Measurements from ENCODE around the gene PRUNE1. TPM values are rescaled to one million over a fixed set of nuclear protein-coding genes. Genes with fewer than 3 reads are reported as not detected.

The PRUNE1 gene
- total RNA-seq, 1 experiment from 2014 or later: 19.3 TPM

DNA sequence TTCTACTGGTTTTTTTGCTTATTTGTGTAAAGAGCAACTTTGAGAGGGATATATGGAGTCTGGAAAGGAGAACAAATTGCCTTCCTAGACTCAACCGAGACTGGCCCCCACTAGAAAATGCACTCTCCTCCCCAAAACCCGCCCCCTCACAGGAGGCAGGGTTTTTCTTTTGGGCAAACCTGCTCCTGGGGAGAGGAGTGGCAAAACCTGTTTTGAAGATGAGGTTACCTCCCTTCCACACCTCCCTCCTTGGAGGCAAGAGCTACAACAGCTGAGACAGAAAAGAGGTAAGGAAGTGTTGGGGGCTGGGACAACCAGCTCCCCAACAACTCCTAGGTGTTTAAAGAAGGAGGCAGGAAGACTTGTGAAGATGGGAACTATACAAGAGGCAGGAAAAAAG, 28.1 kb downstream of the PRUNE1 start, which contains the start of gene BNIPL:
Gene BNIPL (plus strand): TSS at position 231 of the 400 bp plus-strand sequence. CDS start 140 bp downstream, at position 371.
- H3K36me3 ChIP-seq (ENCODE audit: insufficient read depth, low read length, poor library complexity, severe bottlenecking): peaks cover 11% of the 10 kb centered on the region
- ChIA-PET CTCF (no interaction called here), POLR2A (ENCODE audit: low non-redundant PET) (no interaction called here)
- H3K4me3 ChIP-seq (ENCODE audit: low read depth, low read length, poor library complexity, severe bottlenecking): no peak within 1 kb of the TSS
- H3K27me3 ChIP-seq (replicated peaks; ENCODE audit: insufficient read depth, low read depth, low read length, poor library complexity): no peaks in the 10 kb centered on the region
- H3K27ac ChIP-seq (ENCODE audit: low read depth, low read length, poor library complexity, severe bottlenecking): no peak within 1 kb of the TSS
- DNase-seq (ENCODE audit: low spot score): no peak
- no peaks in the 10 kb centered on the region for H3K9me3 ChIP-seq (ENCODE audit: low read depth, low read length, poor library complexity, severe bottlenecking)
- no peak for TF ChIP-seq EZH2 (IDR thresholded peaks at IDR 0.05; ENCODE audit: borderline replicate concordance, low read depth, low read length, poor library complexity, severe bottlenecking)
- TF ChIP-seq CTCF (conservative IDR thresholded peaks at IDR 0.05; ENCODE audit: low read depth, low read length): no peak
- no TSS peak for BruUV-seq (replicated peaks)
- intact Hi-C loops (cut with micrococcal nuclease; ENCODE audit: unreplicated experiment): no loop called here
- no peaks in the 10 kb centered on the region for H3K4me1 ChIP-seq (ENCODE audit: insufficient read depth, low read length, poor library complexity, severe bottlenecking)

GRCh38 chr1:151037032-151037431, 28.8 kb downstream of the PRUNE1 start:
- CTCF ChIA-PET: no interaction called here

DNA sequence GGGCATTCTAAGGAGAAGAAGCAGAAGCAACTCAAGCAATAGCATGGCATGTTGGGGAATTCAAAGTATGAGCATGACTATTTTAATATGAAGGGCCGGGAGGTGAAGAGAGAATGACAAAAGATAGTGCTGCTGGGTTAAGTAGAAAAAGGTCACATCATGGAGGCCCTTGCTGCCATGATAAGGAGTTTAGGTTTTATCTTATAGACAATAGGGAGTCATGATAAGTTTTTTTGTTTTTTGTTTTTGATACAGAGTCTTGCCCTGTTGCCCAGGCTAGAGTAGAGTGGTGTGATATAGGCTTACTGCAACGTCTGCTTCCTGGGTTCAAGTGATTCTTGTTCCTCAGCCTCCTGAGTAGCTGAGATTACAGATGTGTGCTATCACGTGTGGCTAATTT, 31.3 kb downstream of the PRUNE1 start:
- Histone ChIP-seq H3K9me3 (ENCODE audit: low read depth, low read length, poor library complexity, severe bottlenecking) (no peaks in the 10 kb centered on the region), H3K4me1 (ENCODE audit: insufficient read depth, low read length, poor library complexity, severe bottlenecking) (no peaks in the 10 kb centered on the region), H3K4me3 (ENCODE audit: low read depth, low read length, poor library complexity, severe bottlenecking) (no peak overlapping the region), H3K27me3 (replicated peaks; ENCODE audit: insufficient read depth, low read depth, low read length, poor library complexity) (no peaks in the 10 kb centered on the region), H3K27ac (ENCODE audit: low read depth, low read length, poor library complexity, severe bottlenecking) (no peak overlapping the region), H3K36me3 (ENCODE audit: insufficient read depth, low read length, poor library complexity, severe bottlenecking) (peaks cover 2% of the 10 kb centered on the region)
- no TSS peak for BruUV-seq (replicated peaks)
- ChIA-PET POLR2A (ENCODE audit: low non-redundant PET) (no interaction called here), CTCF (no interaction called here)
- TF ChIP-seq EZH2 (IDR thresholded peaks at IDR 0.05; ENCODE audit: borderline replicate concordance, low read depth, low read length, poor library complexity, severe bottlenecking): no peak
- no peak for TF ChIP-seq CTCF (conservative IDR thresholded peaks at IDR 0.05; ENCODE audit: low read depth, low read length)
- no peak for DNase-seq (ENCODE audit: low spot score)
- intact Hi-C loops (cut with micrococcal nuclease; ENCODE audit: unreplicated experiment): no loop called here

More at GRCh38 chr1:151037032-151037431, 28.8 kb downstream of the PRUNE1 start:
- Histone ChIP-seq H3K4me3 (ENCODE audit: low read depth, low read length, poor library complexity, severe bottlenecking) (no peak overlapping the region), H3K4me1 (ENCODE audit: insufficient read depth, low read length, poor library complexity, severe bottlenecking) (no peaks in the 10 kb centered on the region), H3K9me3 (ENCODE audit: low read depth, low read length, poor library complexity, severe bottlenecking) (no peaks in the 10 kb centered on the region), H3K27ac (ENCODE audit: low read depth, low read length, poor library complexity, severe bottlenecking) (no peak overlapping the region), H3K36me3 (ENCODE audit: insufficient read depth, low read length, poor library complexity, severe bottlenecking) (peaks cover 11% of the 10 kb centered on the region), H3K27me3 (replicated peaks; ENCODE audit: insufficient read depth, low read depth, low read length, poor library complexity) (no peaks in the 10 kb centered on the region)
- POLR2A ChIA-PET (ENCODE audit: low non-redundant PET): no interaction called here
- TF ChIP-seq EZH2 (IDR thresholded peaks at IDR 0.05; ENCODE audit: borderline replicate concordance, low read depth, low read length, poor library complexity, severe bottlenecking) (no peak), CTCF (conservative IDR thresholded peaks at IDR 0.05; ENCODE audit: low read depth, low read length) (no peak)
- no peak for DNase-seq (ENCODE audit: low spot score)
- no TSS peak for BruUV-seq (replicated peaks)
- intact Hi-C loops (cut with micrococcal nuclease; ENCODE audit: unreplicated experiment): no loop called here
